Kidney (tissue), 14 donors: ENCODE results near the gene HMOX1. TPM values are rescaled to one million over a fixed set of nuclear protein-coding genes. Genes with fewer than 3 reads are reported as not detected.

ENCODE experiments used
- DNase-seq, 5 donors: peaks; one replicate each; pipeline ENCODE4 v3.0.0-alpha.2; 2013 to 2020
- FAIRE-seq: peaks from 2 replicates; lab custom pipeline; 2012; peaks lifted over from hg19 to GRCh38; lab: Jason Lieb, UNC
- H3K27ac ChIP-seq, 2 donors: one replicate each; pipeline ENCODE4 v1.7.0; 2013; ENCODE audit warnings: low read depth in 2 of 2, low read length in 2 of 2, inconsistent platforms in 1 of 2
- H3K27me3 ChIP-seq: one replicate; pipeline ENCODE4 v1.7.1; 2013; ENCODE audit warnings: low read length, inconsistent platforms; ENCODE audit not compliant: control insufficient read depth, insufficient read depth
- H3K36me3 ChIP-seq, 3 donors: one replicate each; pipeline versions ENCODE4 v1.7.0 to v1.7.1; 2013; ENCODE audit warnings: low read length in 3 of 3, control low read depth in 1 of 3, inconsistent platforms in 1 of 3; ENCODE audit not compliant: insufficient read depth in 3 of 3, control insufficient read depth in 2 of 3
- H3K4me1 ChIP-seq, 3 donors: one replicate each; pipeline versions ENCODE4 v1.7.0 to v1.7.1; 2013; ENCODE audit warnings: low read length in 3 of 3, inconsistent platforms in 1 of 3, low read depth in 1 of 3; ENCODE audit not compliant: control insufficient read depth in 2 of 3, insufficient read depth in 2 of 3
- H3K4me3 ChIP-seq, 3 donors: one replicate each; pipeline versions ENCODE4 v1.7.0 to v1.8.1; 2013; ENCODE audit warnings: low read length in 3 of 3, control low read depth in 1 of 3, inconsistent platforms in 1 of 3
- H3K9ac ChIP-seq, 3 donors: one replicate each; pipeline versions ENCODE4 v1.7.0 to v1.7.1; 2013; ENCODE audit warnings: low read length in 3 of 3, control low read depth in 1 of 3, inconsistent platforms in 1 of 3
- H3K9me3 ChIP-seq, 3 donors: one replicate each; pipeline versions ENCODE4 v1.7.0 to v1.7.1; 2013; ENCODE audit warnings: low read length in 3 of 3, control low read depth in 1 of 3, inconsistent platforms in 1 of 3; ENCODE audit not compliant: control insufficient read depth in 2 of 3, insufficient read depth in 1 of 3
- CTCF ChIP-seq: IDR thresholded peaks from 3 replicates; pipeline ENCODE4 v1.5.1; 2012; ENCODE audit warnings: mild to moderate bottlenecking, moderate library complexity, borderline replicate concordance; ENCODE audit not compliant: insufficient read depth; ENCODE audit errors: extremely low read depth
- intact Hi-C: fragments of 100-400 bp; cut with DNase I; formaldehyde crosslinking; loops from one replicate; pipeline ENCODE4 v1.11.1; 2022
- polyA plus RNA-seq: library from polyadenylated mRNA; stranded (reverse); fragments of 350-450 nt; fragmentation: Illumina TruSeq; extraction: RNeasy Lipid Tissue Mini Kit (QIAGEN cat#74804); gene quantifications from one replicate; pipeline ENCODE4 v1.2.3, GENCODE V29; 2014; ENCODE audit warnings: low read depth, low replicate concordance; ENCODE audit not compliant: insufficient read depth
- total RNA-seq: library from RNA; stranded (reverse); fragmentation: NEBNext Ultra II Directional; extraction: Animal tissue kit (Norgen Biotek cat#: 25700); gene quantifications from one replicate; pipeline ENCODE4 v1.2.1, GENCODE V29; 2021
- donor health status: control.
- donor health status: control.
- donor health status: control.
- donor health status: control.
- donor health status: control.
- donor health status: DM: yes; HTN: yes; CAD: no.
- donor health status: Normal renal cell carcinoma (clear cell type).

The HMOX1 gene
- total and polyA plus RNA-seq, 2 donors from 2014 or later = 37.7 to 234 TPM

DNA sequence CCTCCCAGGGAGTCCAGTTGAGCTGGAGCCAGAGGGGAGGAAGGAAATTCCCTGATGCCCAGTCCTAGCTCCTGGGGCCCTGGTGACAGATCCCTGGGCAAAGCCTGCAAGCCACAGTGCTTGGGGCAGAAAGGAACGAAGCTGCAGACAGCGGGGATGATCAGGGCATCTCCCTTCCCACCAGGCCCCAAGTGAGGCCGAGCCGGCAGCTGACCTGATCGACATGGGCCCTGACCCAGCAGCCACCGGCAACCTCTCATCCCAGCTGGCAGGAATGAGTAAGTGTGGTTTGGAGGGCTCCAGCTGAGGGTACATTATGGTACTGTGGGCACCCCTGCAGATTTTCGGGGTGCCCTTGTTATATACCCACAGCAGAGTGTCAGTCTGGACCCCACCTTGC is 47.7 kb upstream of the HMOX1 start:
- DNase-seq (no peak), FAIRE-seq (no peak)
- Histone ChIP-seq H3K4me3 (no peak overlapping the region), H3K9me3 (no peaks in the 10 kb centered on the region), H3K9ac (no peak overlapping the region), H3K36me3 (peaks cover 0 to 59% (median 41%) of the 10 kb centered on the region in 3 donors), H3K4me1 (peaks cover 0 to 4% (median 0%) of the 10 kb centered on the region in 3 donors), H3K27ac (no peak overlapping the region), H3K27me3 (no peaks in the 10 kb centered on the region)
- intact Hi-C loops = no loop called here
- TF ChIP-seq CTCF = no peak

GRCh38 chr22:35334004-35334403 is 46.9 kb upstream of the HMOX1 start:
- H3K4me1 ChIP-seq = peaks cover 0 to 4% (median 0%) of the 10 kb centered on the region in 3 donors
- no peak overlapping the region for H3K4me3 ChIP-seq
- DNase-seq (no peak), FAIRE-seq (no peak)
- intact Hi-C loops = no loop called here
- TF ChIP-seq CTCF = no peak
- H3K9ac ChIP-seq = no peak overlapping the region
- peaks cover 0 to 64% (median 44%) of the 10 kb centered on the region in 3 donors for H3K36me3 ChIP-seq
- H3K27ac ChIP-seq = no peak overlapping the region
- H3K9me3 ChIP-seq = no peaks in the 10 kb centered on the region
- no peaks in the 10 kb centered on the region for H3K27me3 ChIP-seq

GRCh38 chr22:35335468-35335867 is 45.4 kb upstream of the HMOX1 start:
- intact Hi-C loops = no loop called here
- TF ChIP-seq CTCF = no peak
- no peak for FAIRE-seq
- no peak overlapping the region for H3K27ac ChIP-seq
- H3K9me3 ChIP-seq = no peaks in the 10 kb centered on the region
- H3K9ac ChIP-seq = no peak overlapping the region
- no peaks in the 10 kb centered on the region for H3K27me3 ChIP-seq
- H3K4me3 ChIP-seq = no peak overlapping the region
- peaks cover 0 to 64% (median 44%) of the 10 kb centered on the region in 3 donors for H3K36me3 ChIP-seq
- peaks cover 0 to 2% (median 0%) of the 10 kb centered on the region in 3 donors for H3K4me1 ChIP-seq
- DNase-seq = no peak
